Measurements from ENCODE around the gene PLOD1.
A peak's percentile ranks its signal among the peaks of the same experiment; 100 is the strongest.
"Not testable (repeated sequence)": the region's sequence is repeated elsewhere in the genome, so short reads cannot be mapped to it uniquely, and the experiment has no call there.

PLOD1 gene

DNA sequence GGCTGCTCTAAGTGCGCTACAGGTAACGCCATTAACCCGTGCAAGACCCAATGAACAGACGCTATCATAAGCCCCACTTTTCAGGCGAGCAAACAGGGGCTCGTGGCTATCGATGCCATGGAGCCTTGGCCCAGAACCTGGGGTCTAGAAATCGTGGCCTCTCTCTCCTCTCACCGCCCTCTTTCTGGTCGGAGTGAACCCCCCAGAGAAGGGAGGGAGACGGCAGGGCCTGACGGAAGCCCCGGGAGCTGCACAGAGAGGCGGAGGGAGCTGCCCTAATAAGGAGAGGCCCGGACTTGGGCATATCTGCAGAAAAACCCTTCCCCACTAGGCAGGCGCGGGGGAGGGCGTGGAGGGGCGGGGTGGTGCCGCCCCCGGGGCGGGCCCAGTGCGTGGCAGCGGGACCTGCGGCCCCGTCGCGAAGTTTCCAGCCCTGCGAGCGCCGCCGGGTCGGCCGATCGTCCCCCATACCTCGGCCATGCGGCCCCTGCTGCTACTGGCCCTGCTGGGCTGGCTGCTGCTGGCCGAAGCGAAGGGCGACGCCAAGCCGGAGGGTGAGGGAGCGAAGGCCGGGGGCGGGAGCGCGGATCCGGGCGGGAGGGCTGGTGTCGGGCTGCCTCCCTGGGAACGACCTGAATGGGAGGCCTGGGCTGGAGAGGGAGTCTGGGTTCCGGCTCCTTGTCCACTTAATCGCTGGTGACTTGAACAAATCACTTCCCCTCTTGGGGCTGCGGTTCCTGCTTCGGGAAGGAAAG, at the start of gene PLOD1:
Gene PLOD1, plus strand, starts transcription at position 416 of the 755 bp plus-strand sequence. Its CDS starts 63 bp downstream, at position 479.
- DNase-seq: peak; percentile 76 to 86

- no peak for DNase-seq
Measured at GRCh38 chr1:11885916-11886315, 48.6 kb upstream of the PLOD1 start.

DNA sequence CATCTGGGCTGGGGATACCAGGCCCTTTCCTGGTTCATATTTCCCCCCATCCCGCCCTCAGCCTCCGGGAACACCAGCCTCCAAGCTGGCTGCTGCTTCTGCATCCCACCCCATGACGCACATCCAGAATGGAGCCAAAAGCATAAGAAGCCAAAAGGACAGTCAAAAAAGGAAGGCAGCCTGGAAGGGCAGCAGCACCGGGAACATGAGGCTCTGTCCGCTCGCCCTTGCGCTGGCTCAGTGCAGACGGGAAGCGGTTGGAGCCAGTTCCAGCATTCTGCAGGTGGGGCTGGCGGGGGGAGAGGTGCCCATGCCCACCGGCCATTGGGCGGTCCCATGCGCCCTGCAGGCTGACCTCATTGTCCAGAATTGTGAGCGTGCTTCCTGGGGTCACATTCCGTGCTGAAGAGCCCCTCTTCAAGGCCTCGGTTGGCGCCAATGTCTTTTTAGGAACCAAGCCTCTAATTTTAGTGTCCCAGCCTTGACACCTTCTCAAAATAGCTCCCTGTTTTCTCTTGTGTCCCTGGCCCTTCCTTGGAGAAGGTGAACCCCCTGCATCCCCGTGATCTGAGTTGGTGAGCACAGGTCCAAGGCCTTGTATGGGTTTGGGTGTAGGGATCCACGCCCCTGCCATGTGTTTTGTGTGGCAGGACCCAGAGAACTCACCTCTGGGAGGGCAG, 47.4 kb upstream of the PLOD1 start:
- DNase-seq: no peak

DNA sequence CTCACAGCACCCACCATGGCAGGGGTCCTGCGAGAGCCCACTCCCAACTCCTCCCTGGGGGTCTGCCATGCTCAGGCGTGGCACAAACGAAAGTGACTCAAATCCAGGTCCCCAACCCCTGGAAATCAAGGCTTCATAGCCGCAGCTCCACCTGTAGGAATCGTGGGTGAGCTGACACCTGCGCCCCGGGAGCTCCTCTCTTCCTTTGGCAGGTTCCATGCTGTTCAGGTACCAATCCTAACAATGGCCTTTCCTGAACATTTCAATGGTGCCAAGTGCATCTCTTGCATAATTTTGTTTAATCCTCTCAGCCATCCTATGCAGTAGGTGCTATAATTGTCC, 46.9 kb upstream of the PLOD1 start:
- no peak for DNase-seq

GRCh38 chr1:11888206-11888876, 46.2 kb upstream of the PLOD1 start:
- no peak for DNase-seq

GRCh38 chr1:11888877-11889208, 45.7 kb upstream of the PLOD1 start:
- no peak for DNase-seq

DNA sequence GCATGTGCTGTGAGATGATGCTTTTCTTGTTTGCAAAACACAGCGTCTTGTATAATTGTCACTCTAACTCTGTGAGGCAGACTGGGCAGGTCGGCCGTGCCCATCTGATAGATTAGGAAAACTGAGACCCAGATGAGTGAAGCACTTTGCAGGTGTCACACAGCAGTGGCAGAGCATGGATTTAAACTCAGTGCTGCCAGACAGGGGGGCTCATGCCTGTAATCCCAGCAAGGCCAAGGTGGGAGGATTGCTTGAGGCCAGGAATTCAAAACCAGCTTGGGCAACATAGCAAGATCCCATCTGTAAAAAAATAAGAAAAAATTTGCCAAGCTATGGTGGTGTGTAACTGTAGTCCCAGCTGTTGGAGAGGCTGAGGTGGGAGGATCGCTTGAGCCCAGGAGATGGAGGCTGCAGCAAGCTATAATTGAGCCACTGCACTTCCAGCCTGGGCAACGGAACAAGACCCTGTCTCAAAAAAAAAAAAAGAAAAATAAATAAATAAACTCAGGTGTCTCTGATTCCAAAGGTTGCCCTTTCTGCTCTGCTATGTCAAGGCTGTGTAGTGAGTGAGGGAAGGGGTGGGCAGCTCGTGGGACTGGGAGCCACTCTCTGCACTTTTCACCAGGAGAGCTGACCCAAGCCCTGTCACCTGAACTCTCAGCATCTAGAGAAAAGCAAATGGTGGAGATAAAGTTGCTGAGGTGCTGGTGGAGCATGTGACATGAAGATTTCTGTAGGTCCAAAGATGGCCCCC, 42.9 kb upstream of the PLOD1 start:
- DNase-seq: no peak

GRCh38 chr1:11893907-11894251, 40.6 kb upstream of the PLOD1 start:
- DNase-seq: peak; percentile 69 to 71

- not testable (repeated sequence) for DNase-seq
Measured at GRCh38 chr1:11894501-11894900, 40.0 kb upstream of the PLOD1 start.

- DNase-seq: no peak
Measured at GRCh38 chr1:11898086-11898785, 36.3 kb upstream of the PLOD1 start.

GRCh38 chr1:11898831-11899467, 35.6 kb upstream of the PLOD1 start:
- no peak for DNase-seq

GRCh38 chr1:11901446-11901845, 33.1 kb upstream of the PLOD1 start:
- DNase-seq: not testable (repeated sequence)

DNA sequence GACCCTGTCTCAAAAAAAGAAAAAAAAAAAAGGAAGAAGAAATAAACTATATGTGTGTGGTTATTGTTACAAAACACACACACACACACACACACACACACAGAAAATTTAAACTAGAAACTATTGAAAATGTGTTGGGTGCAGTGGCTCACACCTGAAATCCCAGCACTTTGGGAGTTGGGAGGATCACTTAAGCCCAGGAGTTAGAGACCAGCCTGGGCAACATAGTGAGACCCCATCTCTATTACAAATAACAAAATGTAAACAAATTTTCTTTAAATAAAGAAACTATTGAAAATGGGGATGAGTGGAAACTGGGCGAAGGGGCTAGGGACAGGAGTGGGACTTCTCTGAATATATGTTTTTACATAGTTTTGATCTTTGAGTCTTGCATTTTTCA, 31.3 kb upstream of the PLOD1 start:
- no peak for DNase-seq

DNA sequence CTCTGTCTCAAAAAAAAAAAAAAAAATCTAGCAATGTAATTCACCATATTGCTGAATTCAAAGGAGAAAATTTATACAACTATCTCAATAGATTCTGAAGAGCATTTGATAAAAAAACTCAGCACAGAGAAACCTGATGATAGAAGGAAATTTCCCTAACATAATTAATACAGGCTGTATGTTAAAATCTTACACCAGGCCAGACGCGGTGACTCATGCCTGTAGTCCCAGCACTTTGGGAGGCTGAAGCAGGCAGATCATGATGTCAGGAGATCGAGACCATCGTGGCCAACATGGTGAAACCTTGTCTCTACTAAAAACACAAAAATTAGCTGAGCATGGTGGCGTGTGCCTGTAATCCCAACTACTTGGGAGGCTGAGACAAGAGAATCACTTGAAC, 30.4 kb upstream of the PLOD1 start:
- not testable (repeated sequence) for DNase-seq

- no peak for DNase-seq
Measured at GRCh38 chr1:11904978-11905377, 29.5 kb upstream of the PLOD1 start.

GRCh38 chr1:11906870-11907269, 27.6 kb upstream of the PLOD1 start:
- no peak for DNase-seq

GRCh38 chr1:11907275-11908094, 27.0 kb upstream of the PLOD1 start:
- DNase-seq: peak; percentile 89 to 94

DNA sequence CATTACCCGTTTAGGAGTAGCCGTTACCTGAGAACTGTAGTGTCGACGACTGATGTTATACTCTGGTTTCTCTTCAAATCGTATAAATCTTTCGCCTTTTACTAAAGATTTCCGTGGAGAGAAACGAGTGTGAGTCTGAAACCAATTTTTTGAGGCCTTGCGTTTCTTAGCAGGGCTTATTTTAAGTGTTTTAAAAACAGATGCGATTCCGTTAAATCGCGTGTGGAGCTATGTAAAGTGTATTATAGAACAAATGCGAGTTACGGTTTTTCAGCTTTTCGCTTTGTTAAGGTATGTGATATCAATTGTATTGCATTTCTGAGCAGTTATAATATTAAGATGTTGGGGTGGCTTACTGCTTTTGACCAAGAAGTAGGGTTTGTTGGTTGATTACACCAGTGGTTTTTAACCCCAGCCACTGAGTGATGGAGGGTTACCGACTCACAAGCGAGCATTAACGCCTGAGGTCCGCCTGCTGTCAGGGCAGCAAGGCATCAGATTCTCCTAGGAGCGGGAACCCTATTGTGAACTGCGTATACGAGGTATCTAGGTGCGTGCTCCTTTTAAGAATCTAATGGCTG, 26.3 kb upstream of the PLOD1 start:
- DNase-seq: peak; percentile 56 to 63

GRCh38 chr1:11910914-11911228, 23.6 kb upstream of the PLOD1 start:
- not testable (repeated sequence) for DNase-seq

DNA sequence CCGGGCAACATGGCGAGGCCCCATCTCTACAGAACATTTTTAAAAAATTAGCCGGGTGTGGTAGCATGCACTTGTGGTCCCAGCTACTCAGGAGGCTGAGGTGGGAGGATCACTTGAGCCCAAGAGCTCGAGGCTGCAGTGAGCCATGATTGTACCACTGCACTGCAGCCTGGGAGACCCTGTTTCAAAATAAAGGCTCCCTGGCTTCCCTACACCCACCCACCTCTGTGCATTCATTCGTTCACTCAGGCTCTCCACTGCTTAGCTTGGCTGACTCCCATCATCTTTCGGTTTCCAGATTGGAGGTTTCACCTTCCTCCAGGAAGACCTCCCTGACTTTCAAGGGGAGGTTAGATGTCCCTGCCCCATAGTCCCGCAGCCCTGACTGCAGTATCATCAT, 22.5 kb upstream of the PLOD1 start:
- no peak for DNase-seq
